HG02678 (cell line): Measurements from ENCODE around the gene IQSEC1.

Source experiments
- ATAC-seq: cut with Tn5 transposase; IDR thresholded peaks from one replicate; pipeline ENCODE4 v1.9.1; 2021; ENCODE audit warnings: mild to moderate bottlenecking, moderate library complexity; ENCODE audit not compliant: unreplicated experiment

The IQSEC1 gene

DNA sequence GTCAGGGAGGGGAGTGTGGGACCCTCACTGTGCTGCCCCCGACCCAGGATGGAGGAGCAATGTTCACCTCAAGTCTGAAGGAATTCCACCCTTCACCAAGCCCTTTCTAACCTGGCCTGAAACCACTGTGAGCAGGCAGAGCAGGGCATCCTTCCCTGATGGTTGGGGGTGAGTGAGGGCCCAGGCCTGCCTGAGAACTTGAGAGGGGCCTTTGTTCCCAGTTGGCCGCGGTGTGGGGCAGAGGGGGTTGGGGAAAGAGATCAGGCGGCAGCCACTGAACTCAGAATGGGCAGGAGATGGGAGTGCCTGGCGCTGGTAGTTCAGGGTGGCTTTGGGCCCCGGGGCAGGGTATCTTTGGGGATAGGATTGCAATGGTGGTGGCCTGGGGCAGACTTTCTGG lies 128.4 kb downstream of the IQSEC1 start:
- ATAC-seq, result no peak

DNA sequence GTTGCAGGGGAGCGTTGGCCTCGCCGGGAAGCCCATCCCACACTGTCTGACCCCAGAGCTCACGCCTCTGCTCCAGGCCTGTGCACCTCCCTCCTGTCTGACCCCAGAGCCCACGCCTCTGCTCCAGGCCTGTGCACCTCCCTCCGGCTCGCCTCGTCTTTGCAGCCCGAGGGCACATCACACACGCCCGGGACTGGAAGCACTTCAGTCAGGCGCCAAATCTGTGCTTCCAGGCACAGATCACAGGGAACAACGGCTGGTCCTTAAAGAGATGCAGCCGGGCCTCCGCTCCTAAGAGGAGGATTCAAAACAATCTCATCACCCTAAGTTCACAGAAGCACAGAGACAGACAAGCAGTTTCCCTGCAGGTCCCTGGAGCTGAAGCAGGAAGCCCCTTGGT lies 128.8 kb downstream of the IQSEC1 start:
- no peak for ATAC-seq

GRCh38 chr3:12943124-12944021 lies 129.9 kb downstream of the IQSEC1 start:
- no peak for ATAC-seq

DNA sequence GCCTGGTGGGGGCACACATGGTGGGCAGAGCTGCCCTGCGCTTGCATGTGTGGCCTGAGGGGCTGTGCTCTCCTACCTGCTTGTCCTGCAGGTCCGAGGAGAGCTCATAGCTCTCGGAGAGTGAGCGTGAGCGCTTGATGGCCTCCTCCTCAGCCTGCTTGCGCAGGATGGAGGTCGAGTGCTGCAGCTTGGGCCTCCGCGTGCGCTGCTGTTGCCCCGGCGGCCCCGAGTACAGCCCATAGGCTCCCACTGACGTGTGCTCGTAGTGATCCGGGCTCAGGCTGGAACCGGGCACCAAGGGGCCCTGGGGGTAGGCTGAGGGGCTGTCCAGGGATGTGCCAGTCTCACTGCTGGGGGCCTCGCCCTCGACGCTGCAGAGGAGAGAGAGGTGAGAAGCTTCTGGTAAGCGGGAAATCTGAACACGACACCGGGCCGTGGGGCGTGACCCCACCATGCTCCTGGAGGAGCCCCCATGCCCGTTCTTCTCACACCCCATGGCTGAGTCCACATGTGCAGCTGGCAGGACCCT lies 131.7 kb downstream of the IQSEC1 start:
- no peak for ATAC-seq

DNA sequence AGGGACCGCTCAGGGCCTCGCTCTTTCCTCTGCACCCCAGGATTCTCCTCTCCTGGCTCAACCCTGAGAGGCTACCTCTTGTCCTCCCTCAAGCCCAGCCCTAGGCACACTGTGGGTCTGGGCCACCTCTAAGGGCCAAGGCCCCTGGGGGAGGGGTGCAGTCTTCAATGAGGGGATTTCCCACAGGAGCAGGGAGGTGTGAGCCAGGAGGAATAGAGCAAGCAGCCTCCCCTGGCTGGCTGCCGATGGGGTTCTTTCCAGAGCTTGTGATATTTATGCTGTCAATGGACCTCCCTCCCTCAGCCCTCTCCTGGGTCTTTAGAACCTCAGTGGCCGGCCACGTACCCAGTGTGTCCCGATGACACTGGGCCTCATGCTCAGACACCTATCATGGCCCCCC lies 132.4 kb downstream of the IQSEC1 start:
- ATAC-seq, result no peak

GRCh38 chr3:12939137-12939536 lies 134.1 kb downstream of the IQSEC1 start:
- no peak for ATAC-seq

DNA sequence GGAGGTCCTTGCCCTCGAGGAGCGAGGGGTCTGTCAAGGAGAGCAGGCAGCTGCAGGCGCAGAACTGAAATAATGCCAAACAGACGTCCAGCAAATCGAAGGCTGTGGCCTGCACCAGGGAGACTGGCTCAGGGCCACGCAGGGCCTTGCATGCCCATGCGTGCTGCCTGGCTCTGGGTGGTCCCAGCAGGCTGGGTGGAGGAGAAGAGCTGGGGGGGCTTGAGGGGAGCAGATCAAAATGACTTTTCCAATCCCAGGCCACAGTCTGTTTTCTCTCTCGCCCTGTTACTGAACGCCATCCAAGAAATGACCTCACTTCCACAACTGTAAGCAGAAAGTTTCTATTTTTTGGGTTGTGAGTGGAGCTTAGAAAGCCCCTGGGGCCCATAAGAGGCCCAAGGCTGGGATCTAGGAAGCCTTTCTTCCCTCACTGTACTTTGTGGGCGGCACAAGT lies 134.9 kb downstream of the IQSEC1 start:
- ATAC-seq, result no peak

DNA sequence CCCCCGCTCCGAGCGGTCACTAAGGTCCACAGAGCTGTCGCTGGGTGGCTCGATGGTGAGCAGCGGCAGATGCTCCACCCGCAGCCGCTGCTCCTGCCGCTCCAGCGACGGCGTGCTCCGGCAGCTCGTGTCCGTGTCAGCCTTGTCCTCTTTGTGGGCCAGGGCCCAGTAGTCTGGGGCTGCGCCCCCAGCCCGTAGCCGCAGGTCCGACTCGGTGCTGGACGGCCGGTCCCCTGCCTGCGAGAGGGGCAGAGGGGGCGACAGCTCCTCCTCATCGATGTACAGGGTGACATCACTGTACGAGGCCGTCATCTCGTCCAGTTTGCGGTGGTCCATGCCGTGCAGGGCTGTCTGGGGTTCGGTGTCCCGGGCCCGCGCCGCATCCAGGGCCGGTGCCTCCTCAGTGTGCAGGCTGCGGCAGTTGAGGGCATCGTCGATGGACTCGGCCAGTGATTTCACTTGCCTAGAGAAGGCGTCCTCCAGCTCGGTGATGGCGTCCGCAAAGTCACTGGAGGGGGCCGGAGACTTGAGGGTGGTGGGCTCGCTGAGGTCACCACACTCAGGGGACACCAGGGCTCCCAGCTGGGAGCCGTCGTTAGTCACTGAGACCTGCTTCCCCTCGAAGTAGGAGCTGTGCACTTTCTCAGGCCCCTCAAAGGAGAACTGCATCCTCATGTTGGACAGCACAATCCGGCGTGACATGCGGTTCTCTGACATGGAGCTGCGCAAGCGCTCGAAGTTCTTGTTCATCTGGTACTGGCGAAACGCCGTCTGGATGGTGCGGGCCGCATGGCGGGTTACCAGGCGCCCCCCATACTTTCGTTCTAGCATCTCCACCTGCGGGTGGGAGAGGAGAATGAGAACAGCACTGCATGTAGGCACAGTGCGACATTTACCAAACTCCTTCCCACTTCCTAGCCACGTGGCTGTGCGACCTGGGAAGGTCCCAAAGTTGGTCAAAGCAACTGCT lies 137.1 kb downstream of the IQSEC1 start:
- no peak for ATAC-seq

DNA sequence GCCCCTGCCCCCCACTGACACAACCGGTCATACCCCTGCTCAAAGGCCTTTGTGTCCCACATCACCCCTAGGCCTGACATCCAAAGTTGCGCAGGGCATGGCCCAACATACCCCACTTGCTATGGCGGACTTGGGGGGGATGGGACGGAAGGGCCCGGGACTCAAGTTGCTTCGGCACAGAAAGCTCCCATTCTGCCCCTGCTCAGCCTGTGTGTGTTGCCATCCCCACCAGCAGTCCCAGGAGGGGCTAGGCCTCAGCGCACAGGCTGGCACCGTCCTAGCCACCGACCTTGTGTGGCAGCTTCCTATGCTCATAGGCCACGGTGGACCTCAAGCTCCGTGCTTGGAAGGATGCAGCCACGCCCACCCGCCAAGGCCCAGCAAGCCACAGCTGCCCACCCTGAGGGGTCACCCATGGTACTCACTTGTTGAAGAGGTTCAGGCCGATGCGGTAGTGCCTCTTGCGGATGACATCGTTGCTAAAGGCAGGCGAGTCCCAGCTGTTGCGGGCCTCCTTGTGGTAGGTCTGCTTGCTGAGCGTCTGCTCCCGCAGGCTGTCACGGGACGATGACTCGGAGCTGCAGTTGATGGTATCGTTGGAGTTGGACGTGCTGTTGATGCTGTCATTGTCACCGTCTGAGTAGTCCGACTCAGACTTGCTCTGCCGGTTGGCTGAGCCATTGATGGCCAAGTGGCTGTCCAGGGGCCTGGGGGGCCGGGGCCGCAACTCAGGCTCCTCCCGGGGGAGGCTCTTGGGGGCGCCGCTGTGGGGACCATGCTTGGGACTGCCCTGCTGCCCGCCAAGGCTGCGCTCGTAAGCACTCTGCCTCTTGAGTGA lies 138.0 kb downstream of the IQSEC1 start:
- no peak for ATAC-seq

DNA sequence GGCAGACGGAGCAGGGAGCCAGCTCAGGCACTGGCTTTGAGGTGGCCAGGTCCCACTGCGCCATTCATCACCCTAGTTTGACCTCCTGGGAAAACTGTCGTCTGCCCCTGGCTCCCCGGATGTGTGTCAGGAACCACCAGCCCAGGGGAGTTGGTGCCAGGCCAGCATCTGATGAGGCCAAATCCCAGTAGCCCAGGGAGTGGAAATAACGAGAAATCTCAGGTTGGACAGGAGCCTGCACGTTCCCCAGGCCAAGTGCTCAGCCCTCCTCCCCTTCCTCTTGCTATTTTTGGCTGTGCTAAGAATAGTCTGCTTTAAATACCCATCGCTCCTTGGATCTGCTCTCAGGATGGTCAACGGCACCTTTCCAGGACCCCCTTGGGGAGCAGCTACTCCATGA lies 138.8 kb downstream of the IQSEC1 start:
- ATAC-seq, result no peak

GRCh38 chr3:12933901-12934300 lies 139.3 kb downstream of the IQSEC1 start:
- ATAC-seq, result no peak

DNA sequence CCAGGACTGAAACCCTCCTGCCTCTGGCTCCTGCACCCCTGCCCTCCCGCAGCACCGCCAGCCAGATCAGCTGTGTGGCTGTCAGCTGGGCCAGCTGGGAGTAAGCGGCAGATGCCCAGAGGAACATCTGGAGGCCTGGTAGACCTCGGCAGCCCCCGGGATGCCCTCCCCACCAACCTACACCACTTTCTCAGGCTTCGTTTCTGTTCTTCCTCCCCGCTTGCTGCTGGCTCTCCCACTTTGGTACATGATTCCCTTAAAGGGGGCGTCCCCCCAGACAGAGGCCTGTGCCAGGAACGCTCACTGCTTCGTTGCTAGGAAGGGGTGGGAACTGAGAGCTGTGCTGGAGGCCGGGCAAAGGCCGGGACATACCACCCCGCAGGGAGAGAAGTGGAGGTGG lies 140.5 kb downstream of the IQSEC1 start:
- no peak for ATAC-seq

DNA sequence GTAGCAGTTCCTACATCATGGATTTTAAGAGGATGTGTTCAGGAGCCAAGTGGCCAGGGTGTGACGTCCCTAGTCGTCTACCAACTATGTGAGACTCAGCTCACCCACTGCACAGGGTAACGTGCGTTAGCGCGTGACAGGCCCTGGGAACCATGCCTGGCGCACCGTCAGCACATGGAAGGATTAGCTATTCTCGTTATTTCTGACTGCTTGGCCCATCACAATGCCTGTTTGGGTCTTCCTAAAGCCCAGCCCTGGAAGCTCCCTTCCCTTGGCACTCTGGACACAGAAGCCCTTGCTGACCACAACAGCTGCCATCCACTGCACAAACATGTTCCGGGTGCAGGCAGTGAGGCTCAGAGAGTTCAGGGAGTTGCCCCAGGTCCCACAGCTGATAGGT lies 140.9 kb downstream of the IQSEC1 start:
- no peak for ATAC-seq

- no peak for ATAC-seq
These were observed 141.8 kb downstream of the IQSEC1 start for GRCh38 chr3:12931273-12931905.

DNA sequence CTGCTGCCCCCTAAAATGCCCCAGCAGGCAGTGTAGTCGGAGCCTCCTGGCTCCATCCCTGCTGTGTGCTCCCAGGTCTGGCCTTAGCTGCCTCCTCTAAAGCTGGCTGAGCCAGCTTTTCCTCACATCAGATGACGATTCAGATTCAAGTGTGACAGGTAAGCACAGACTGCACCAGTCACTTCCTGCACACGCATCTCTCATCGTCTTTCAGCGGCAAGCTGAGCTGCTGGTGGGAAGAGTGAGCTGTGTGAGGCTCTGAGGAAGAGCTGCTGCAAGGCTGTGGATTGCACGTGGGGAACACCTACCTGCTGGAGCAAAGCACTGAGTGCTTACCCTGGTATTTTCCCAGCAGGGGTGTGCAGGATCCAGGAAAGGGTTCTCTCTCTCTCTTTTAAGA lies 143.4 kb downstream of the IQSEC1 start:
- no peak for ATAC-seq

GRCh38 chr3:12926660-12927059 lies 146.6 kb downstream of the IQSEC1 start:
- no peak for ATAC-seq

DNA sequence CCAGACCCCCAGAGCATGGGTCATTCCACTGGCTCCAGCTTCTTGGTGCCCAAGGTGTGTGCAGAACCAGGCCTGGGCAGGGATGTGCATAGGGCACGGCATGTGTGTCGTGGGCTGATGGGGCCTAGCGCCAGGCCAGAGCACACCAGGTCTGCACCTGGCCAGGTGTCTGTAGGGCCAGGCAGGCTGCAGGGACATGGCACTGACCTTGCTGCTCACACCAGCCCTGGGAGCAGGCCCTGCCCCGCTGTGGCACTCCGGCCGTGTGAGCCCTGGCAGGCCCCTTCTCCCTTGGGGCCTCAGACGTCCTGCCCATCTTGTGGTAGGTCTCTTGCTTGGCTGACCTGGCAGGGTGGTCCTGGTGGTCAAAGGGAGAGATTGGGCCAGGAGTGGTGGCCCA lies 147.6 kb downstream of the IQSEC1 start:
- no peak for ATAC-seq

DNA sequence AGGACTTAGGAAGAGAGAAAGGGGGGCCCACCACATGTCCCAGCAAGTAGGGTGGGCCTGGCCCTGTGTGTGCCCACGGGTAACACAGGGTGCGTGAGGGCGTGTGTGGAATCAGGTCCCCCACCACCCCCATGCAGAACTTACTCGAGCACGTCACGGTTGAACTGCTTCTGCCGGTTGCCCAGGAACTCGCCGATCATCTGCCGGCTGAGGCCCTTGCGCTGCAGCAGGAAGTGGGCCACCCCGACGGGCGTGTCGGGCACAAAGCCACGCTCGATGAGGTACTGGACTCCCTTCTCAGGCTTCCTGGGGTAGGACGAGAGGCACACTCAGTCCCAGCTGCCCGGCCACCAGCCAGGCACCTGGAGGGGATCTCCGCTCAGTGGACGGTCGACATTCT lies 148.8 kb downstream of the IQSEC1 start:
- ATAC-seq, result no peak

GRCh38 chr3:12922881-12923431 lies 150.3 kb downstream of the IQSEC1 start:
- no peak for ATAC-seq

- ATAC-seq, result no peak
These were observed 150.9 kb downstream of the IQSEC1 start for GRCh38 chr3:12922306-12922705.
